H1 (cell line): ENCODE measurements around the gene KRT13. TPM values are rescaled to one million over a fixed set of nuclear protein-coding genes. Genes with fewer than 3 reads are reported as not detected.
A peak's percentile ranks its signal among the peaks of the same experiment; 100 is the strongest.

Source experiments
- CTCF ChIA-PET: fragments of 300-600 bp; sonication (Branson Sonifier 250); formaldehyde crosslinking; loops from one replicate; lab custom pipeline; 2021; ENCODE audit not compliant: partially characterized antibody; lab: Charles Lee
- POLR2A ChIA-PET: fragments of 300-600 bp; sonication (Branson Sonifier 250); formaldehyde crosslinking; loops from one replicate; lab custom pipeline; 2021; ENCODE audit warnings: inconsistent platforms; ENCODE audit not compliant: partially characterized antibody; lab: Charles Lee
- DNase-seq, 2 experiments: peaks; one replicate each; pipeline versions ENCODE4 v3.0.0 to v3.0.0-alpha.2; 2010 to 2022; ENCODE audit warnings: low spot score in 2 of 2, low read depth in 1 of 2, mixed read lengths in 1 of 2
- FAIRE-seq: peaks from 2 replicates; lab custom pipeline; 2011; peaks lifted over from hg19 to GRCh38; lab: Jason Lieb, UNC
- H2AFZ ChIP-seq: 2 replicates; pipeline ENCODE4 v1.8.1; 2012; ENCODE audit warnings: low read length, inconsistent platforms
- H2AK5ac ChIP-seq: 2 replicates; pipeline ENCODE4 v1.6.1; 2013; ENCODE audit warnings: low read depth, low read length
- H2BK120ac ChIP-seq: replicated peaks from 2 replicates; pipeline ENCODE3; 2013; ENCODE audit warnings: low read depth, low read length, inconsistent platforms
- H2BK12ac ChIP-seq: 2 replicates; pipeline ENCODE4 v1.6.1; 2013; ENCODE audit warnings: low read depth, low read length
- H2BK15ac ChIP-seq: 2 replicates; pipeline ENCODE4 v1.6.1; 2013; ENCODE audit warnings: low read length
- H2BK20ac ChIP-seq: 2 replicates; pipeline ENCODE4 v1.6.1; 2013; ENCODE audit warnings: low read length
- H2BK5ac ChIP-seq: 2 replicates; pipeline ENCODE4 v1.6.1; 2013; ENCODE audit warnings: low read depth, low read length
- H3K14ac ChIP-seq: 2 replicates; pipeline ENCODE4 v1.6.1; 2013; ENCODE audit warnings: inconsistent platforms; ENCODE audit not compliant: insufficient read length
- H3K18ac ChIP-seq: 2 replicates; pipeline ENCODE4 v1.6.1; 2013; ENCODE audit warnings: low read length; ENCODE audit errors: extremely low read depth
- H3K23ac ChIP-seq: 2 replicates; pipeline ENCODE4 v1.6.1; 2013; ENCODE audit warnings: inconsistent platforms; ENCODE audit not compliant: insufficient read length
- H3K23me2 ChIP-seq: 2 replicates; pipeline ENCODE4 v1.6.1; 2013; ENCODE audit warnings: low read depth, low read length
- H3K27ac ChIP-seq: 2 replicates; pipeline ENCODE4 v1.6.1; 2011; ENCODE audit warnings: low read depth, low read length, inconsistent platforms
- H3K27me3 ChIP-seq, 4 experiments: replicated peaks in 1 of 4; 1 replicate in 1 of 4; 2 replicates in 3 of 4; pipeline versions ENCODE4 v1.6.1 to v1.8.1; 2011 to 2013; ENCODE audit warnings: low read length in 3 of 4, mild to moderate bottlenecking in 3 of 4, inconsistent platforms in 2 of 4, mixed read lengths in 2 of 4, moderate library complexity in 1 of 4; ENCODE audit not compliant: control insufficient read depth in 3 of 4, insufficient read depth in 3 of 4; ENCODE audit errors: extremely low read depth in 1 of 4
- H3K36me3 ChIP-seq, 4 experiments: 2 replicates each; pipeline versions ENCODE4 v1.6.1 to v1.8.1; 2011 to 2013; ENCODE audit warnings: mild to moderate bottlenecking in 4 of 4, low read length in 3 of 4, moderate library complexity in 2 of 4, control low read depth in 1 of 4, inconsistent platforms in 1 of 4; ENCODE audit not compliant: insufficient read depth in 4 of 4, control insufficient read depth in 2 of 4
- H3K4ac ChIP-seq: replicated peaks from 2 replicates; pipeline ENCODE3; 2013; ENCODE audit warnings: low read length, low read depth, mixed read lengths, inconsistent platforms; ENCODE audit not compliant: insufficient read length
- H3K4me1 ChIP-seq, 4 experiments: replicated peaks in 1 of 4; 1 replicate in 1 of 4; 2 replicates in 3 of 4; pipeline versions ENCODE4 v1.6.1 to v1.8.1; 2011 to 2013; ENCODE audit warnings: low read length in 3 of 4, inconsistent platforms in 2 of 4, mixed read lengths in 1 of 4; ENCODE audit not compliant: insufficient read depth in 4 of 4, control insufficient read depth in 3 of 4
- H3K4me2 ChIP-seq, 2 experiments: 2 replicates each; pipeline versions ENCODE4 v1.6.1 to v1.8.1; 2011 to 2013; ENCODE audit warnings: low read depth in 2 of 2, low read length in 2 of 2, control low read depth in 1 of 2, inconsistent platforms in 1 of 2, mild to moderate bottlenecking in 1 of 2; ENCODE audit not compliant: insufficient read depth in 1 of 2
- H3K4me3 ChIP-seq, 4 experiments: fragments of 200-600, 300-600 bp in 1 of 4; sonication (generic), shearing (Covaris generic), sonication (Bioruptor Twin) in 1 of 4; 2 replicates each; pipeline versions ENCODE4 v1.5.1 to v1.8.1; 2011 to 2016; ENCODE audit warnings: low read length in 4 of 4, low read depth in 3 of 4, control low read depth in 2 of 4, inconsistent platforms in 2 of 4, mild to moderate bottlenecking in 2 of 4, mixed read lengths in 1 of 4, moderate library complexity in 1 of 4; ENCODE audit not compliant: insufficient read depth in 2 of 4; ENCODE audit errors: extremely low read depth in 1 of 4
- H3K56ac ChIP-seq: replicated peaks from 2 replicates; pipeline ENCODE3; 2013; ENCODE audit warnings: low read depth, mild to moderate bottlenecking, mixed read lengths, low read length, inconsistent platforms; ENCODE audit not compliant: insufficient read length
- H3K79me1 ChIP-seq: 2 replicates; pipeline ENCODE4 v1.6.1; 2013; ENCODE audit warnings: low read depth, low read length, control low read depth
- H3K79me2 ChIP-seq, 2 experiments: 2 replicates each; pipeline versions ENCODE4 v1.6.1 to v1.8.1; 2012 to 2013; ENCODE audit warnings: low read length in 2 of 2, mild to moderate bottlenecking in 2 of 2, inconsistent platforms in 1 of 2; ENCODE audit not compliant: insufficient read depth in 2 of 2, control insufficient read depth in 1 of 2
- H3K9ac ChIP-seq, 4 experiments: replicated peaks in 1 of 4; 1 replicate in 1 of 4; 2 replicates in 3 of 4; pipeline versions ENCODE4 v1.6.1 to v1.8.1; 2011 to 2013; ENCODE audit warnings: low read depth in 3 of 4, low read length in 3 of 4, control low read depth in 2 of 4, mild to moderate bottlenecking in 2 of 4, moderate library complexity in 2 of 4, inconsistent platforms in 1 of 4; ENCODE audit errors: extremely low read depth in 1 of 4
- H3K9me3 ChIP-seq, 2 experiments: 2 replicates each; pipeline versions ENCODE4 v1.6.1 to v1.8.1; 2012 to 2013; ENCODE audit warnings: mild to moderate bottlenecking in 2 of 2, moderate library complexity in 2 of 2, control low read depth in 1 of 2, inconsistent platforms in 1 of 2, low read depth in 1 of 2, low read length in 1 of 2, mixed read lengths in 1 of 2; ENCODE audit not compliant: insufficient read depth in 2 of 2
- H4K20me1 ChIP-seq, 2 experiments: replicated peaks in 1 of 2; 2 replicates each; pipeline versions ENCODE3 to v1.8.1; 2011 to 2013; ENCODE audit warnings: inconsistent platforms in 2 of 2, low read length in 2 of 2, mild to moderate bottlenecking in 1 of 2; ENCODE audit not compliant: insufficient read depth in 2 of 2, control insufficient read depth in 1 of 2
- H4K5ac ChIP-seq: 2 replicates; pipeline ENCODE4 v1.6.1; 2013; ENCODE audit warnings: low read length, low read depth, mixed read lengths, inconsistent platforms; ENCODE audit not compliant: insufficient read length
- H4K8ac ChIP-seq: 2 replicates; pipeline ENCODE4 v1.8.0; 2013; ENCODE audit warnings: mild to moderate bottlenecking, moderate library complexity, low read length, inconsistent platforms; ENCODE audit not compliant: insufficient read depth; ENCODE audit errors: extremely low read depth
- H4K91ac ChIP-seq: replicated peaks from 2 replicates; pipeline ENCODE3; 2013; ENCODE audit warnings: low read length, mixed read lengths, inconsistent platforms; ENCODE audit not compliant: insufficient read length
- ASH2L ChIP-seq: fragments of 200-600, 300-600 bp; sonication (generic); IDR thresholded peaks from one replicate; pipeline ENCODE4 v1.7.1; 2017; ENCODE audit warnings: low read length
- CHD2 ChIP-seq: IDR thresholded peaks from 2 replicates; pipeline ENCODE4 v1.6.1; 2012; ENCODE audit warnings: low read length, improper control_type of control experiment
- EGR1 ChIP-seq: IDR thresholded peaks from 2 replicates; pipeline ENCODE4 v1.6.1; 2011; ENCODE audit warnings: low read depth, low read length, borderline replicate concordance
- GTF2F1 ChIP-seq: IDR thresholded peaks from 2 replicates; pipeline ENCODE4 v1.6.1; 2012; ENCODE audit warnings: low read depth, low read length, improper control_type of control experiment, borderline replicate concordance
- KDM1A ChIP-seq: fragments of 200-600, 300-600 bp; sonication (generic); IDR thresholded peaks from 2 replicates; pipeline ENCODE4 v1.7.1; 2016; ENCODE audit warnings: mild to moderate bottlenecking, low read length, borderline replicate concordance
- RAD21 ChIP-seq, 2 experiments: IDR thresholded peaks in 1 of 2; conservative IDR thresholded peaks in 1 of 2; 2 replicates each; pipeline ENCODE4 v1.6.1; 2011; ENCODE audit warnings: low read depth in 2 of 2, low read length in 2 of 2, improper control_type of control experiment in 1 of 2, inconsistent platforms in 1 of 2, mild to moderate bottlenecking in 1 of 2, moderate library complexity in 1 of 2
- RXRA ChIP-seq: IDR thresholded peaks from 2 replicates; pipeline ENCODE4 v1.6.1; 2011; ENCODE audit warnings: low read depth, mild to moderate bottlenecking, low read length, moderate library complexity; ENCODE audit not compliant: insufficient read depth
- SIRT6 ChIP-seq: IDR thresholded peaks from one replicate; pipeline ENCODE4 v1.7.1; 2012; ENCODE audit warnings: low read length, inconsistent platforms
- SIX5 ChIP-seq: IDR thresholded peaks from 2 replicates; pipeline ENCODE4 v1.6.1; 2011; ENCODE audit warnings: mild to moderate bottlenecking, low read depth, low read length
- WGBS, 2 experiments: shearing (Covaris generic) in 1 of 2; methylation state at CpG; one replicate each; pipeline versions ENCODE4 v1.1.6 to v1.1.7; 2013 to 2015; ENCODE audit warnings: low lambda C conversion rate in 2 of 2, mixed read lengths in 2 of 2, inconsistent platforms in 1 of 2, low coverage in 1 of 2, missing lambda C conversion rate in 1 of 2; ENCODE audit not compliant: insufficient replicate concordance in 2 of 2, insufficient coverage in 1 of 2, insufficient read length in 1 of 2; ENCODE audit errors: extremely low coverage in 1 of 2, missing lambda C conversion rate in 1 of 2; 5-methylcytosine and 5-hydroxymethylcytosine counted together
- polyA plus RNA-seq, 7 experiments: library from polyadenylated mRNA; depleted of rRNA in 3 of 7; stranded (reverse) in 5 of 7; unstranded in 2 of 7; fragments of >200 nt in 5 of 7; fragments of 200-250 nt in 2 of 7; gene quantifications; 1 replicate in 5 of 7; 2 replicates in 1 of 7; 4 replicates in 1 of 7; pipeline versions ENCODE4 v1.2.1 to v1.2.3, GENCODE V29; 2011 to 2013; ENCODE audit warnings: missing spikeins in 2 of 7, mixed read lengths in 2 of 7
- total RNA-seq: library from RNA; stranded (reverse); fragmentation: NEBNext Ultra II Directional; extraction: Animal tissue kit (Norgen Biotek cat#: 25700); gene quantifications from 2 replicates; pipeline ENCODE4 v1.2.1, GENCODE V29; 2021
- TF ChIP-seq, protein P1 (sequence below): IDR thresholded peaks from 2 replicates; pipeline ENCODE4 v1.6.1; 2012; ENCODE audit warnings: inconsistent platforms

KRT13 gene
- total and polyA plus RNA-seq, 2 of the 8 experiments (the other 6 are each of a cell fraction or from before 2014, with no cell fraction given), result 0.09 TPM; not detected in 1

DNA sequence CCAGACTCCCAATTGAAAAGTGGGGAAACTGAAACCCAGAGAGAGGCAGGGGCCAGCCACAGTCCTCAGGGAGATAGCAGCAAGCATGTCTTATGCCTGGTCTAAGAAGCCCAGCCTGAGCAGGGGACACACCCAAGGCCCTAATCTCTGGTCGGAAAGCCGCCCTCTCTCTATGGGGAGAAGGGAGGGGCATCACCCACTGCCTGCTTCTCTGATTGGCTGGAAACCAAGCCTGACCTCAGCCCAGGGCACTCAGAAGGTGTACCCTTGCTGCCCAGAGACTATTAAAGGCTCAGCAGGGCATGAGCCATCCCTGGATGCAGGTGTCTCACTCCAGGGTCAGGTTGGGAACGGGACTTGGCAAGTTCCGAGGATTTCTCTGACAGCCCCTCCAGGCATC lies 5.7 kb upstream of the KRT13 start:
- no peak for FAIRE-seq
- no peaks in the 10 kb centered on the region for H3K36me3 ChIP-seq
- no peak overlapping the region for H3K56ac ChIP-seq
- no peak overlapping the region for H3K4ac ChIP-seq
- H3K9me3 ChIP-seq, result no peaks in the 10 kb centered on the region
- no peak overlapping the region for H4K8ac ChIP-seq
- no peaks in the 10 kb centered on the region for H3K79me1 ChIP-seq
- H2AFZ ChIP-seq, result no peak overlapping the region
- H4K20me1 ChIP-seq, result no peaks in the 10 kb centered on the region
- H4K91ac ChIP-seq, result no peak overlapping the region
- no peak overlapping the region for H2AK5ac ChIP-seq
- no peak overlapping the region for H2BK20ac ChIP-seq
- no peak overlapping the region for H2BK120ac ChIP-seq
- no peak overlapping the region for H3K4me2 ChIP-seq
- H3K27me3 ChIP-seq, result no peaks in the 10 kb centered on the region; a peak in 1 of 7 replicates
- H3K79me2 ChIP-seq, result no peaks in the 10 kb centered on the region
- H2BK15ac ChIP-seq, result 0 out of 2 replicates have a peak overlapping the region, but pooled peaks have one; percentile 12
- H3K4me1 ChIP-seq, result peaks cover 0 to 5% (median 3%) of the 10 kb centered on the region in 4 experiments; a peak in 5 of 7 replicates
- H3K14ac ChIP-seq, result no peak overlapping the region
- 74% methylated on average over 2 of the region's 4 CpGs; no CpG with 5 or more reads in 1 of the 2 experiments for WGBS, 2 experiments
- no peak overlapping the region for H3K18ac ChIP-seq
- H3K27ac ChIP-seq, result no peak overlapping the region
- no peak for TF ChIP-seq CHD2
- TF ChIP-seq ASH2L, result no peak
- TF ChIP-seq SIX5, result no peak
- TF ChIP-seq KDM1A, result no peak
- TF ChIP-seq SIRT6, result no peak
- TF ChIP-seq RXRA, result no peak
- no peak for TF ChIP-seq EGR1
- TF ChIP-seq RAD21 (IDR thresholded peaks at IDR 0.05 in 1 of 2, conservative IDR thresholded peaks at IDR 0.05 in 1 of 2; ENCODE audit: low read depth in 2 of 2, low read length in 2 of 2), result no peak
- TF ChIP-seq, protein P1, sequence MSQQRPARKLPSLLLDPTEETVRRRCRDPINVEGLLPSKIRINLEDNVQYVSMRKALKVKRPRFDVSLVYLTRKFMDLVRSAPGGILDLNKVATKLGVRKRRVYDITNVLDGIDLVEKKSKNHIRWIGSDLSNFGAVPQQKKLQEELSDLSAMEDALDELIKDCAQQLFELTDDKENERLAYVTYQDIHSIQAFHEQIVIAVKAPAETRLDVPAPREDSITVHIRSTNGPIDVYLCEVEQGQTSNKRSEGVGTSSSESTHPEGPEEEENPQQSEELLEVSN, result no peak
- no peak for TF ChIP-seq GTF2F1
- H2BK5ac ChIP-seq, result no peak overlapping the region
- ChIA-PET POLR2A (interaction anchor here (0.7 to 2.5 kb wide), 2 partner anchors 16 to 17 kb away, joined by 3 to 8 read pairs; no protein-coding TSS in a partner anchor), CTCF (interaction anchor here (0.8 to 33.9 kb wide), 6 partner anchors 10 to 160 kb away, joined by 3 to 427 read pairs (median 4); partner anchors contain the start of gene KRT19)
- H3K23ac ChIP-seq, result no peak overlapping the region
- H3K23me2 ChIP-seq, result no peaks in the 10 kb centered on the region; the same call in 1 of the 2 replicates
- no peak overlapping the region for H4K5ac ChIP-seq
- DNase-seq, result no peak
- H3K9ac ChIP-seq, result no peak overlapping the region
- H2BK12ac ChIP-seq, result 0 out of 2 replicates have a peak overlapping the region, but pooled peaks have one; percentile 42
- H3K4me3 ChIP-seq, result no peak overlapping the region
